HG03280 (cell line): ENCODE measurements around the gene LDB3.
"Not testable (repeated sequence)": the region's sequence is repeated elsewhere in the genome, so short reads cannot be mapped to it uniquely, and the experiment has no call there.

Experiments
- ATAC-seq: cut with Tn5 transposase; IDR thresholded peaks from one replicate; pipeline ENCODE4 v1.9.1; 2021; ENCODE audit warnings: mild to moderate bottlenecking, moderate library complexity; ENCODE audit not compliant: unreplicated experiment

Gene LDB3

GRCh38 chr10:86668297-86669165 lies at the start of gene LDB3:
Gene LDB3, plus strand, starts transcription at chr10:86668511. Its CDS starts 181 bp downstream, at chr10:86668692.
- no peak for ATAC-seq

- ATAC-seq = no peak
Observed at GRCh38 chr10:86628311-86628710, 40.0 kb upstream of the LDB3 start.

GRCh38 chr10:86630079-86630478 lies 38.2 kb upstream of the LDB3 start:
- no peak for ATAC-seq

GRCh38 chr10:86632009-86632800 lies 36.1 kb upstream of the LDB3 start:
- ATAC-seq = no peak

GRCh38 chr10:86632951-86633350 lies 35.4 kb upstream of the LDB3 start:
- ATAC-seq = no peak

GRCh38 chr10:86635402-86635801 lies 32.9 kb upstream of the LDB3 start:
- no peak for ATAC-seq

GRCh38 chr10:86636311-86636710 lies 32.0 kb upstream of the LDB3 start:
- no peak for ATAC-seq

- no peak for ATAC-seq
Observed at GRCh38 chr10:86642021-86642420, 26.3 kb upstream of the LDB3 start.

GRCh38 chr10:86642499-86642898 lies 25.8 kb upstream of the LDB3 start:
- no peak for ATAC-seq

- no peak for ATAC-seq
Observed at GRCh38 chr10:86644152-86644793, 24.0 kb upstream of the LDB3 start.

- no peak for ATAC-seq
Observed at GRCh38 chr10:86644794-86645445, 23.4 kb upstream of the LDB3 start.

- not testable (repeated sequence) for ATAC-seq
Observed at GRCh38 chr10:86645621-86646165, 22.6 kb upstream of the LDB3 start.

- no peak for ATAC-seq
Observed at GRCh38 chr10:86646532-86646931, 21.8 kb upstream of the LDB3 start.

- no peak for ATAC-seq
Observed at GRCh38 chr10:86646933-86647332, 21.4 kb upstream of the LDB3 start.

GRCh38 chr10:86647773-86648703 lies 20.3 kb upstream of the LDB3 start:
- ATAC-seq = no peak

GRCh38 chr10:86648704-86649427 lies 19.4 kb upstream of the LDB3 start:
- no peak for ATAC-seq

GRCh38 chr10:86649471-86650150 lies 18.7 kb upstream of the LDB3 start:
- no peak for ATAC-seq

GRCh38 chr10:86650151-86650550 lies 18.2 kb upstream of the LDB3 start:
- ATAC-seq = no peak
